ENCODE data around the gene PYCARD. TPM values are rescaled to one million over a fixed set of nuclear protein-coding genes. Genes with fewer than 3 reads are reported as not detected.
"Not testable (repeated sequence)": the region's sequence is repeated elsewhere in the genome, so short reads cannot be mapped to it uniquely, and the experiment has no call there.

PYCARD gene
- total and polyA plus RNA-seq, 2 experiments from 2014 or later, result 53.1 to 54.0 TPM

GRCh38 chr16:31200111-31200510 lies 2.4 kb downstream of the PYCARD start:
- H3K79me2 ChIP-seq (replicated peaks; ENCODE audit: insufficient read depth); DNase-seq (ENCODE audit: low spot score); H3K4me2 ChIP-seq; H3K9me2 ChIP-seq (ENCODE audit: insufficient read depth); ATAC-seq; H3K27ac Mint-ChIP-seq; H3K4me3 Mint-ChIP-seq; H3K4me3 ChIP-seq; H3K9me3 Mint-ChIP-seq; H2AFZ ChIP-seq; H3K27ac ChIP-seq (ENCODE audit: low read depth): not testable (repeated sequence)
- Histone ChIP-seq H4K20me1 (replicated peaks; ENCODE audit: insufficient read depth) (peaks cover 53% of the 10 kb centered on the region), H3K27me3 (ENCODE audit: insufficient read depth) (peaks cover 11% of the 10 kb centered on the region), H3F3A (replicated peaks; ENCODE audit: low read depth) (peaks cover 59% of the 10 kb centered on the region), H3K4me1 (ENCODE audit: insufficient read depth) (peaks cover 16% of the 10 kb centered on the region), H3K36me3 (ENCODE audit: insufficient read depth) (peaks cover 15% of the 10 kb centered on the region)
- peaks cover 27% of the 10 kb centered on the region for H3K27me3 Mint-ChIP-seq (ENCODE audit: insufficient read depth, low read depth, poor library complexity)
- H3K4me1 Mint-ChIP-seq, result peaks cover 15% of the 10 kb centered on the region
- H3K36me3 Mint-ChIP-seq (ENCODE audit: low read depth), result peaks cover 47% of the 10 kb centered on the region

- H3K4me2 ChIP-seq, result no peak overlapping the region
- no peaks in the 10 kb centered on the region for H3K79me2 ChIP-seq (replicated peaks; ENCODE audit: insufficient read depth)
- H3K4me1 ChIP-seq (ENCODE audit: insufficient read depth), result peaks cover 16% of the 10 kb centered on the region
- peaks cover 3% of the 10 kb centered on the region; the same call in 2 of the 3 replicates for H3K9me3 Mint-ChIP-seq
- H3K4me1 Mint-ChIP-seq, result peaks cover 15% of the 10 kb centered on the region
- peaks cover 65% of the 10 kb centered on the region for H3F3A ChIP-seq (replicated peaks; ENCODE audit: low read depth)
- H3K4me3 Mint-ChIP-seq, result no peak overlapping the region
- H3K4me3 ChIP-seq, result no peak overlapping the region
- no peak overlapping the region for H2AFZ ChIP-seq
- peak overlapping the region; percentile 25; the same call in 1 of the 2 replicates for H3K27ac Mint-ChIP-seq
- H3K27me3 Mint-ChIP-seq (ENCODE audit: insufficient read depth, low read depth, poor library complexity), result peaks cover 27% of the 10 kb centered on the region
- H3K36me3 Mint-ChIP-seq (ENCODE audit: low read depth), result peaks cover 53% of the 10 kb centered on the region
- peaks cover 11% of the 10 kb centered on the region for H3K27me3 ChIP-seq (ENCODE audit: insufficient read depth)
- H3K27ac ChIP-seq (ENCODE audit: low read depth), result peak overlapping the region; percentile 59; the same call in 1 of the 2 replicates
- no peak for ATAC-seq
- H4K20me1 ChIP-seq (replicated peaks; ENCODE audit: insufficient read depth), result peaks cover 58% of the 10 kb centered on the region
- H3K9me2 ChIP-seq (ENCODE audit: insufficient read depth), result no peaks in the 10 kb centered on the region
- DNase-seq (ENCODE audit: low spot score), result no peak
- H3K36me3 ChIP-seq (ENCODE audit: insufficient read depth), result peaks cover 21% of the 10 kb centered on the region
- no peak for TF ChIP-seq CTCF (conservative IDR thresholded peaks at IDR 0.05; ENCODE audit: low read depth in 2 of 2)
- no peak for TF ChIP-seq CREB1 (CRISPR knock-in tag; IDR thresholded peaks at IDR 0.05; ENCODE audit: low read depth)
- no peak for TF ChIP-seq ETS1 (IDR thresholded peaks at IDR 0.05)
- TF ChIP-seq POLR2AphosphoS5 (IDR thresholded peaks at IDR 0.05; ENCODE audit: low read depth), result no peak
- no peak for TF ChIP-seq EZH2 (IDR thresholded peaks at IDR 0.05; ENCODE audit: low read depth, unreplicated experiment)
- no peak for TF ChIP-seq NANOG (IDR thresholded peaks at IDR 0.05; ENCODE audit: borderline replicate concordance)
- no peak for TF ChIP-seq JUNB (IDR thresholded peaks at IDR 0.05; ENCODE audit: unreplicated experiment)
- TF ChIP-seq STAT1 (IDR thresholded peaks at IDR 0.05; ENCODE audit: unreplicated experiment), result no peak
- TF ChIP-seq ZNF331 (CRISPR knock-in tag; IDR thresholded peaks at IDR 0.05; ENCODE audit: low read depth), result no peak
- TF ChIP-seq EZH2phosphoT487 (IDR thresholded peaks at IDR 0.05; ENCODE audit: unreplicated experiment), result no peak
- TF ChIP-seq ZNF462 (CRISPR knock-in tag; IDR thresholded peaks at IDR 0.05), result no peak
Measured at GRCh38 chr16:31199430-31200041, 3.0 kb downstream of the PYCARD start.

All from GM23338 (cell line).